Posterior cingulate gyrus (tissue), 11 donors: Measurements from ENCODE around the gene ERCC8.
A peak's percentile ranks its signal among the peaks of the same experiment; 100 is the strongest.

ENCODE experiments used
- DNase-seq, 10 donors: peaks; one replicate each; pipeline versions ENCODE4 v3.0.0 to v3.0.0-alpha.2; 2020 to 2021; ENCODE audit warnings: mixed read lengths in 3 of 10
- intact Hi-C: fragments of 100-400 bp; cut with DNase I; formaldehyde crosslinking; loops from one replicate; pipeline ENCODE4 v1.15.1; 2023

The ERCC8 gene

GRCh38 chr5:60843936-60844905 is 100.6 kb downstream of the ERCC8 start, which contains the start of gene ELOVL7:
Gene ELOVL7, minus strand, starts transcription at chr5:60844269. Its CDS starts 56,872 bp downstream, at chr5:60787397.
- peak; percentile 61 to 96 (median 78) for DNase-seq
- intact Hi-C loops, result loop anchor here (10.0 kb wide), 1 partner anchor 139 kb away; the partner anchor contains the start of gene DEPDC1B

GRCh38 chr5:60843386-60843935 is 101.4 kb downstream of the ERCC8 start:
- intact Hi-C loops, result loop anchor here (10.0 kb wide), 1 partner anchor 139 kb away; the partner anchor contains the start of gene DEPDC1B
- DNase-seq, result peak in 7 of 10 donors; percentile 10 to 84 (median 36)

GRCh38 chr5:60842871-60843385 is 101.9 kb downstream of the ERCC8 start:
- intact Hi-C loops, result loop anchor here (10.0 kb wide), 1 partner anchor 138 kb away; the partner anchor contains the start of gene DEPDC1B
- DNase-seq, result peak in 1 of 10 donors; percentile 13

- intact Hi-C loops, result loop anchor here (10.0 kb wide), 1 partner anchor 137 kb away; the partner anchor contains the start of gene DEPDC1B
Observed at GRCh38 chr5:60841361-60841760, 103.5 kb downstream of the ERCC8 start.

GRCh38 chr5:60836131-60836530 is 108.7 kb downstream of the ERCC8 start:
- intact Hi-C loops, result no loop called here
- DNase-seq, result no peak

More at GRCh38 chr5:60841361-60841760, 103.5 kb downstream of the ERCC8 start:
- DNase-seq, result no peak

GRCh38 chr5:60835554-60835953 is 109.3 kb downstream of the ERCC8 start:
- intact Hi-C loops, result no loop called here
- DNase-seq, result no peak

- no peak for DNase-seq
- intact Hi-C loops, result no loop called here
Observed at GRCh38 chr5:60833520-60833919, 111.3 kb downstream of the ERCC8 start.

GRCh38 chr5:60830581-60831127 is 114.2 kb downstream of the ERCC8 start:
- no peak for DNase-seq
- intact Hi-C loops, result no loop called here

GRCh38 chr5:60829490-60830266 is 115.2 kb downstream of the ERCC8 start:
- intact Hi-C loops, result no loop called here
- no peak for DNase-seq

- DNase-seq, result no peak
- intact Hi-C loops, result no loop called here
Observed at GRCh38 chr5:60827201-60827600, 117.7 kb downstream of the ERCC8 start.

GRCh38 chr5:60826653-60827052 is 118.2 kb downstream of the ERCC8 start:
- no peak for DNase-seq
- intact Hi-C loops, result no loop called here
